Mesothelial cell of epicardium (in vitro differentiated cells): ENCODE results near the gene TMEM125. TPM values are rescaled to one million over a fixed set of nuclear protein-coding genes. Genes with fewer than 3 reads are reported as not detected.
A peak's percentile ranks its signal among the peaks of the same experiment; 100 is the strongest.

Experiments used
- DNase-seq, 2 experiments: peaks; one replicate each; pipeline ENCODE4 v3.0.0; 2021; ENCODE audit warnings: low spot score in 2 of 2; ENCODE audit not compliant: unreplicated experiment in 2 of 2
- H3K27ac Mint-ChIP-seq: 2 replicates; pipeline ENCODE4 v1.8.0; 2021; ENCODE audit warnings: mixed read lengths
- H3K27me3 Mint-ChIP-seq: 2 replicates; pipeline ENCODE4 v1.8.0; 2021; ENCODE audit warnings: low read depth, mixed read lengths
- H3K36me3 Mint-ChIP-seq: 2 replicates; pipeline ENCODE4 v1.8.0; 2021; ENCODE audit warnings: mixed read lengths
- H3K4me1 Mint-ChIP-seq: 2 replicates; pipeline ENCODE4 v1.8.0; 2021; ENCODE audit warnings: mixed read lengths
- H3K4me3 Mint-ChIP-seq: 2 replicates; pipeline ENCODE4 v1.8.0; 2021; ENCODE audit warnings: mild to moderate bottlenecking, moderate library complexity, mixed read lengths
- H3K9me3 Mint-ChIP-seq: 2 replicates; pipeline ENCODE4 v1.8.0; 2021; ENCODE audit warnings: mixed read lengths
- CTCF ChIP-seq: fragments of 200-600 bp; sonication (generic); IDR thresholded peaks from one replicate; pipeline ENCODE4 v1.5.0; 2021; ENCODE audit warnings: antibody characterized with exemption; ENCODE audit not compliant: unreplicated experiment
- total RNA-seq: library from RNA; stranded (reverse); gene quantifications from 3 replicates; pipeline ENCODE4 v1.2.1, GENCODE V29; 2021

The TMEM125 gene
- total RNA-seq, 1 donor from 2014 or later, result 9.2 TPM

DNA sequence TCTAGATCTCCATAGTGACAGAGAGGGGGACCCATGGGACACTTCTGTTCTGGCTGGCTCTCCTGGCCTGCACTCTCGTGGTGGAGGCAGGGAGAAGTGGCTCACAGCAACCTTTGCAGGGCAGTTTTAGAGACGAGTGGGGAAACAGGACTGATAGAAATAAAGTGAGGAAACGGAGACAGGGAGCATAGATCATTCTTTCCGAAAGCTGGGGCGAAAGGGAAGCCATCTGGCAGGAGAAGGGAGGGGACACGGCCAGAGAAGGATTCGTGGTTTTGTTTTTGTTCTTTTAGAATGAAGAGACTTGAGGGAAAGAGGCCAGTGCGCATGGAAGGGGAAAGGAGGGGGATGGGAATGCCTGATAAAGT is 34.5 kb downstream of the TMEM125 start:
- H3K4me1 Mint-ChIP-seq, result peaks cover 15% of the 10 kb centered on the region
- H3K9me3 Mint-ChIP-seq, result no peaks in the 10 kb centered on the region
- H3K36me3 Mint-ChIP-seq, result no peaks in the 10 kb centered on the region
- no peaks in the 10 kb centered on the region for H3K27me3 Mint-ChIP-seq
- no peak overlapping the region for H3K4me3 Mint-ChIP-seq
- TF ChIP-seq CTCF, result no peak
- no peak for DNase-seq
- peak overlapping the region; percentile 52 for H3K27ac Mint-ChIP-seq

DNA sequence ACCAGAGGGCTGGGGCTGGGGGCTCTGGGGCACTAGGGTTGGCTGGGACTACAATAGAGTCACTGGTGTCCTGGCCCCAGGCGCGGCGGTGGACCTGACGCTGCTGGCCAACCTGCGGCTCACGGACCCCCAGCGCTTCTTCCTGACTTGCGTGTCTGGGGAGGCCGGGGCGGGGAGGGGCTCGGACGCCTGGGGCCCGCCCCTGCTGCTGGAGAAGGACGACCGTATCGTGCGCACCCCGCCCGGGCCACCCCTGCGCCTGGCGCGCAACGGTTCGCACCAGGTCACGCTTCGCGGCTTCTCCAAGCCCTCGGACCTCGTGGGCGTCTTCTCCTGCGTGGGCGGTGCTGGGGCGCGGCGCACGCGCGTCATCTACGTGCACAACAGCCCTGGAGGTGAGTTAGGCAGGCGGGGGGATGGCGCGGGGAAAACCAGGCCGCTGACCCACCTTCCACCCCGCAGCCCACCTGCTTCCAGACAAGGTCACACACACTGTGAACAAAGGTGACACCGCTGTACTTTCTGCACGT is 35.1 kb downstream of the TMEM125 start:
- no peaks in the 10 kb centered on the region for H3K9me3 Mint-ChIP-seq
- H3K36me3 Mint-ChIP-seq, result no peaks in the 10 kb centered on the region
- H3K4me3 Mint-ChIP-seq, result no peak overlapping the region
- peaks cover 15% of the 10 kb centered on the region for H3K4me1 Mint-ChIP-seq
- DNase-seq, result no peak
- no peak overlapping the region for H3K27ac Mint-ChIP-seq
- TF ChIP-seq CTCF, result no peak
- no peaks in the 10 kb centered on the region for H3K27me3 Mint-ChIP-seq

GRCh38 chr1:43305461-43305860 is 35.7 kb downstream of the TMEM125 start:
- Mint-ChIP-seq H3K36me3 (no peaks in the 10 kb centered on the region), H3K27me3 (no peaks in the 10 kb centered on the region), H3K4me1 (peaks cover 15% of the 10 kb centered on the region), H3K4me3 (no peak overlapping the region), H3K9me3 (no peaks in the 10 kb centered on the region), H3K27ac (no peak overlapping the region)
- DNase-seq, result no peak
- TF ChIP-seq CTCF, result no peak

GRCh38 chr1:43305926-43306687 is 36.3 kb downstream of the TMEM125 start:
- TF ChIP-seq CTCF, result no peak
- no peak for DNase-seq
- no peaks in the 10 kb centered on the region for H3K36me3 Mint-ChIP-seq
- no peak overlapping the region for H3K4me3 Mint-ChIP-seq
- no peaks in the 10 kb centered on the region for H3K9me3 Mint-ChIP-seq
- peaks cover 15% of the 10 kb centered on the region for H3K4me1 Mint-ChIP-seq
- H3K27ac Mint-ChIP-seq, result no peak overlapping the region
- H3K27me3 Mint-ChIP-seq, result no peaks in the 10 kb centered on the region

GRCh38 chr1:43306688-43307457 is 37.1 kb downstream of the TMEM125 start:
- DNase-seq, result no peak
- Mint-ChIP-seq H3K36me3 (no peaks in the 10 kb centered on the region), H3K9me3 (no peaks in the 10 kb centered on the region), H3K27me3 (no peaks in the 10 kb centered on the region), H3K4me3 (no peak overlapping the region), H3K4me1 (peaks cover 15% of the 10 kb centered on the region), H3K27ac (no peak overlapping the region)
- TF ChIP-seq CTCF, result no peak
